HCT116 (cell line): Measurements from ENCODE around the gene SCN7A. TPM values are rescaled to one million over a fixed set of nuclear protein-coding genes. Genes with fewer than 3 reads are reported as not detected.

Source experiments
- ATAC-seq: fragments of 200-7000 bp; cut with Tn5 transposase; 2 replicates; pipeline ENCODE4 v1.9.1; 2020; ENCODE audit warnings: mild to moderate bottlenecking, moderate library complexity
- BruUV-seq: library from RNA; stranded (reverse); fragments of 400-500 nt; replicated peaks from 2 replicates; lab custom pipeline; 2021; lab: Mats Ljungman, UMichigan
- CTCF ChIA-PET: fragments of 300-600 bp; sonication (Branson Sonifier 250); formaldehyde crosslinking; loops from one replicate; lab custom pipeline; 2021; ENCODE audit warnings: antibody characterized with exemption; lab: Charles Lee
- POLR2A ChIA-PET: fragments of 300-600, 350-600 bp; sonication (Branson Sonifier 250); formaldehyde crosslinking; loops from one replicate; lab custom pipeline; 2021; ENCODE audit warnings: antibody characterized with exemption; lab: Charles Lee
- RAD21 ChIA-PET, 2 experiments: fragments of 300-600 bp; sonication (Branson Sonifier 250); formaldehyde crosslinking; loops; one replicate each; lab custom pipeline; 2023; ENCODE audit warnings: low total read pairs in 2 of 2; ENCODE audit not compliant: uncharacterized antibody in 2 of 2, unreplicated experiment in 2 of 2, low non-redundant PET in 1 of 2; lab: Charles Lee
- DNase-seq: peaks from one replicate; pipeline ENCODE4 v3.0.0-alpha.2; 2010; ENCODE audit warnings: low read depth, low spot score
- H2AFZ ChIP-seq: fragments of 200-600 bp; shearing (Covaris generic), sonication (generic); 2 replicates; pipeline ENCODE4 v1.6.1; 2017; ENCODE audit warnings: low read depth, mixed run types, mixed read lengths, antibody characterized with exemption, low read length; ENCODE audit not compliant: poor library complexity, severe bottlenecking
- H3K27ac ChIP-seq: 2 replicates; pipeline ENCODE4 v1.5.1; 2012; ENCODE audit warnings: low read depth, low read length
- H3K27me3 ChIP-seq: fragments of 200-600 bp; sonication (generic); 2 replicates; pipeline ENCODE4 v1.6.1; 2016; ENCODE audit warnings: mixed run types, low read length, mixed read lengths; ENCODE audit not compliant: insufficient read depth
- H3K36me3 ChIP-seq, 2 experiments: fragments of 200-500 bp in 1 of 2; fragments of 200-600 bp in 1 of 2; sonication (Bioruptor generic) in 1 of 2; sonication (generic) in 1 of 2; 2 replicates each; pipeline versions ENCODE4 v1.5.1 to v1.6.1; 2014 to 2016; ENCODE audit warnings: low read length in 2 of 2, inconsistent platforms in 1 of 2, mixed read lengths in 1 of 2, mixed run types in 1 of 2; ENCODE audit not compliant: insufficient read depth in 2 of 2, control insufficient read depth in 1 of 2
- H3K4me1 ChIP-seq, 2 experiments: fragments of 200-600 bp in 1 of 2; sonication (generic) in 1 of 2; 2 replicates each; pipeline versions ENCODE4 v1.5.1 to v1.6.1; 2012 to 2017; ENCODE audit warnings: low read length in 2 of 2, inconsistent platforms in 1 of 2, mild to moderate bottlenecking in 1 of 2, mixed read lengths in 1 of 2, mixed run types in 1 of 2, moderate library complexity in 1 of 2; ENCODE audit not compliant: insufficient read depth in 2 of 2, control insufficient read depth in 1 of 2
- H3K4me2 ChIP-seq: fragments of 200-600 bp; sonication (generic); 2 replicates; pipeline ENCODE4 v1.6.1; 2017; ENCODE audit warnings: mixed run types, low read length, mixed read lengths
- H3K4me3 ChIP-seq, 2 experiments: fragments of 200-600 bp in 1 of 2; sonication (generic) in 1 of 2; replicated peaks in 1 of 2; 2 replicates each; pipeline ENCODE4 v1.5.1; 2011 to 2016; ENCODE audit warnings: low read length in 2 of 2, control low read depth in 1 of 2, low read depth in 1 of 2, mild to moderate bottlenecking in 1 of 2, mixed read lengths in 1 of 2, mixed run types in 1 of 2
- H3K79me2 ChIP-seq: fragments of 200-600 bp; sonication (generic); 2 replicates; pipeline ENCODE4 v1.6.1; 2017; ENCODE audit warnings: mild to moderate bottlenecking, mixed run types, low read length, moderate library complexity, mixed read lengths; ENCODE audit not compliant: insufficient read depth
- H3K9ac ChIP-seq: fragments of 200-600 bp; sonication (generic); 2 replicates; pipeline ENCODE4 v1.6.1; 2016; ENCODE audit warnings: low read length, mixed read lengths
- H3K9me2 ChIP-seq: fragments of 200-600 bp; sonication (generic), shearing (Covaris generic); 2 replicates; pipeline ENCODE4 v1.6.1; 2017; ENCODE audit warnings: mixed run types, mild to moderate bottlenecking, moderate library complexity; ENCODE audit not compliant: insufficient read depth
- H3K9me3 ChIP-seq, 2 experiments: fragments of 200-500 bp in 1 of 2; fragments of 200-600 bp in 1 of 2; sonication (Bioruptor generic) in 1 of 2; sonication (generic) in 1 of 2; 2 replicates each; pipeline ENCODE4 v1.6.1; 2014 to 2017; ENCODE audit warnings: low read length in 2 of 2, mixed read lengths in 2 of 2, inconsistent platforms in 1 of 2, low read depth in 1 of 2, mild to moderate bottlenecking in 1 of 2, mixed run types in 1 of 2, moderate library complexity in 1 of 2; ENCODE audit not compliant: control insufficient read depth in 1 of 2, insufficient read depth in 1 of 2
- H4K20me1 ChIP-seq: fragments of 200-600 bp; sonication (generic), shearing (Covaris generic); 2 replicates; pipeline ENCODE4 v1.6.1; 2017; ENCODE audit warnings: mixed run types, mild to moderate bottlenecking, moderate library complexity; ENCODE audit not compliant: insufficient read depth
- ELF1 ChIP-seq: IDR thresholded peaks from 2 replicates; pipeline ENCODE4 v1.6.1; 2012; ENCODE audit warnings: low read depth, borderline replicate concordance
- EZH2phosphoT487 ChIP-seq: fragments of 200-600 bp; IDR thresholded peaks from 2 replicates; pipeline ENCODE4 v1.6.1; 2018; ENCODE audit warnings: antibody characterized with exemption, borderline replicate concordance
- REST ChIP-seq: IDR thresholded peaks from 2 replicates; pipeline ENCODE4 v1.6.1; 2012; ENCODE audit warnings: low read depth
- SIN3A ChIP-seq: IDR thresholded peaks from 2 replicates; pipeline ENCODE4 v1.6.1; 2012; ENCODE audit warnings: low read depth
- intact Hi-C: fragments of 100-400 bp; cut with micrococcal nuclease; formaldehyde crosslinking; loops from 2 replicates; pipeline ENCODE4 v1.10.0; 2022
- total RNA-seq: library from RNA; stranded (reverse); gene quantifications from one replicate; pipeline ENCODE4 v1.2.1, GENCODE V29; 2021; ENCODE audit not compliant: unreplicated experiment
- TF ChIP-seq, protein P1 (sequence below): IDR thresholded peaks from 2 replicates; pipeline ENCODE4 v1.6.1; 2011; ENCODE audit warnings: mild to moderate bottlenecking, low read length, moderate library complexity; ENCODE audit not compliant: insufficient replicate concordance; ENCODE audit errors: extremely low read depth

SCN7A gene
- total RNA-seq, 1 experiment from 2014 or later, result 0.07 TPM

- Histone ChIP-seq H3K4me2 (no peak overlapping the region), H3K9ac (no peak overlapping the region), H2AFZ (no peak overlapping the region), H4K20me1 (no peaks in the 10 kb centered on the region), H3K27ac (no peak overlapping the region), H3K27me3 (peaks cover 13% of the 10 kb centered on the region; the same call in 1 of the 2 replicates), H3K9me3 (no peaks in the 10 kb centered on the region), H3K4me1 (no peaks in the 10 kb centered on the region), H3K79me2 (no peaks in the 10 kb centered on the region), H3K4me3 (no peak overlapping the region), H3K9me2 (no peaks in the 10 kb centered on the region), H3K36me3 (no peaks in the 10 kb centered on the region)
- DNase-seq, result no peak
- RAD21 ChIA-PET, result no interaction called here
- no peak for TF ChIP-seq SIN3A
- no peak for TF ChIP-seq REST
- TF ChIP-seq, protein P1, sequence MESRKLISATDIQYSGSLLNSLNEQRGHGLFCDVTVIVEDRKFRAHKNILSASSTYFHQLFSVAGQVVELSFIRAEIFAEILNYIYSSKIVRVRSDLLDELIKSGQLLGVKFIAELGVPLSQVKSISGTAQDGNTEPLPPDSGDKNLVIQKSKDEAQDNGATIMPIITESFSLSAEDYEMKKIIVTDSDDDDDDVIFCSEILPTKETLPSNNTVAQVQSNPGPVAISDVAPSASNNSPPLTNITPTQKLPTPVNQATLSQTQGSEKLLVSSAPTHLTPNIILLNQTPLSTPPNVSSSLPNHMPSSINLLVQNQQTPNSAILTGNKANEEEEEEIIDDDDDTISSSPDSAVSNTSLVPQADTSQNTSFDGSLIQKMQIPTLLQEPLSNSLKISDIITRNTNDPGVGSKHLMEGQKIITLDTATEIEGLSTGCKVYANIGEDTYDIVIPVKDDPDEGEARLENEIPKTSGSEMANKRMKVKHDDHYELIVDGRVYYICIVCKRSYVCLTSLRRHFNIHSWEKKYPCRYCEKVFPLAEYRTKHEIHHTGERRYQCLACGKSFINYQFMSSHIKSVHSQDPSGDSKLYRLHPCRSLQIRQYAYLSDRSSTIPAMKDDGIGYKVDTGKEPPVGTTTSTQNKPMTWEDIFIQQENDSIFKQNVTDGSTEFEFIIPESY, result no peak
- TF ChIP-seq EZH2phosphoT487, result no peak
- TF ChIP-seq ELF1, result no peak
- no peak for ATAC-seq
- CTCF ChIA-PET, result interaction anchor here (1.3 kb wide), 1 partner anchor 54 kb away, joined by 3 read pairs; no protein-coding TSS in a partner anchor
- POLR2A ChIA-PET, result no interaction called here
- no TSS peak for BruUV-seq
- intact Hi-C loops, result no loop called here
Measured at GRCh38 chr2:166365803-166366420, 128.1 kb downstream of the SCN7A start.
